Caco-2 (cell line): Measurements from ENCODE around the gene LAMB3. TPM values are rescaled to one million over a fixed set of nuclear protein-coding genes. Genes with fewer than 3 reads are reported as not detected.
A peak's percentile ranks its signal among the peaks of the same experiment; 100 is the strongest.

Source experiments
- BruUV-seq: library from RNA; stranded (reverse); fragments of 400-500 nt; replicated peaks from 2 replicates; lab custom pipeline; 2021; lab: Mats Ljungman, UMichigan
- CTCF ChIA-PET: fragments of 300-600 bp; sonication (Branson Sonifier 250); formaldehyde crosslinking; loops from one replicate; lab custom pipeline; 2022; ENCODE audit warnings: antibody characterized with exemption; lab: Charles Lee
- POLR2A ChIA-PET: fragments of 300-600 bp; sonication (Branson Sonifier 250); formaldehyde crosslinking; loops from one replicate; lab custom pipeline; 2022; ENCODE audit warnings: antibody characterized with exemption; lab: Charles Lee
- DNase-seq, 2 experiments: peaks; one replicate each; pipeline versions ENCODE4 v3.0.0 to v3.0.0-alpha.2; 2020 to 2022
- H3K27me3 ChIP-seq: replicated peaks from 2 replicates; pipeline ENCODE4 v1.6.0; 2011; ENCODE audit warnings: low read length; ENCODE audit not compliant: control insufficient read depth, insufficient read depth
- H3K36me3 ChIP-seq: 2 replicates; pipeline ENCODE4 v1.5.1; 2011; ENCODE audit warnings: low read length; ENCODE audit not compliant: control insufficient read depth, insufficient read depth
- H3K4me1 ChIP-seq: fragments of 250-450 bp; sonication (Bioruptor Pico); 2 replicates; pipeline ENCODE4 v1.5.1; 2020; ENCODE audit warnings: mild to moderate bottlenecking
- H3K4me3 ChIP-seq: 2 replicates; pipeline ENCODE4 v1.5.1; 2011; ENCODE audit warnings: low read depth, mild to moderate bottlenecking, control low read depth, low read length
- H3K9me3 ChIP-seq: fragments of 250-450 bp; sonication (Bioruptor Pico); 2 replicates; pipeline ENCODE4 v1.5.1; 2020; ENCODE audit warnings: mild to moderate bottlenecking, moderate library complexity
- H3K27ac Mint-ChIP-seq: one replicate; pipeline ENCODE4 v1.8.0; 2022; ENCODE audit warnings: mixed read lengths; ENCODE audit not compliant: unreplicated experiment
- H3K27me3 Mint-ChIP-seq: one replicate; pipeline ENCODE4 v1.8.0; 2022; ENCODE audit warnings: mixed read lengths; ENCODE audit not compliant: insufficient read depth, unreplicated experiment
- H3K36me3 Mint-ChIP-seq: one replicate; pipeline ENCODE4 v1.8.0; 2022; ENCODE audit warnings: mild to moderate bottlenecking, mixed read lengths; ENCODE audit not compliant: insufficient read depth, unreplicated experiment
- H3K4me1 Mint-ChIP-seq: one replicate; pipeline ENCODE4 v1.8.0; 2022; ENCODE audit warnings: low read depth, mixed read lengths; ENCODE audit not compliant: unreplicated experiment
- H3K4me3 Mint-ChIP-seq: one replicate; pipeline ENCODE4 v1.8.0; 2022; ENCODE audit warnings: mild to moderate bottlenecking, moderate library complexity, mixed read lengths; ENCODE audit not compliant: unreplicated experiment
- H3K9me3 Mint-ChIP-seq: one replicate; pipeline ENCODE4 v1.8.0; 2022; ENCODE audit warnings: mixed read lengths; ENCODE audit not compliant: unreplicated experiment
- CTCF ChIP-seq, 2 experiments: fragments of 200-600 bp in 1 of 2; IDR thresholded peaks; 1 replicate in 1 of 2; 2 replicates in 1 of 2; pipeline versions ENCODE4 v1.5.1 to v1.8.0; 2011 to 2022; ENCODE audit warnings: antibody characterized with exemption in 1 of 2, control low read depth in 1 of 2, inconsistent platforms in 1 of 2, low read depth in 1 of 2, low read length in 1 of 2, mild to moderate bottlenecking in 1 of 2, moderate library complexity in 1 of 2; ENCODE audit not compliant: insufficient read depth in 1 of 2, severe bottlenecking in 1 of 2, unreplicated experiment in 1 of 2
- intact Hi-C: fragments of 100-400 bp; cut with micrococcal nuclease; formaldehyde crosslinking; loops from one replicate; pipeline ENCODE4 v1.10.0; 2022; ENCODE audit not compliant: unreplicated experiment
- total RNA-seq: library from RNA; stranded (reverse); gene quantifications from 2 replicates; pipeline ENCODE4 v1.2.3, GENCODE V29; 2022

Gene LAMB3
- total RNA-seq, 1 experiment from 2014 or later, result 125 TPM

- ChIA-PET CTCF (interaction anchor here (0.5 to 2.1 kb wide), 12 partner anchors 9 to 1370 kb away, joined by 3 to 9 read pairs (median 4); no protein-coding TSS in a partner anchor), POLR2A (no interaction called here)
- Mint-ChIP-seq H3K4me3 (no peak overlapping the region), H3K9me3 (no peaks in the 10 kb centered on the region), H3K27me3 (peaks cover 13% of the 10 kb centered on the region), H3K27ac (no peak overlapping the region), H3K4me1 (peaks cover 6% of the 10 kb centered on the region), H3K36me3 (no peaks in the 10 kb centered on the region)
- Histone ChIP-seq H3K9me3 (no peaks in the 10 kb centered on the region), H3K27me3 (no peaks in the 10 kb centered on the region), H3K36me3 (no peaks in the 10 kb centered on the region), H3K4me3 (no peak overlapping the region), H3K4me1 (no peaks in the 10 kb centered on the region)
- no TSS peak for BruUV-seq
- DNase-seq, result peak; percentile 83 to 89
- intact Hi-C loops, result loop anchor here (1.0 to 2.0 kb wide), 4 partner anchors 26 to 171 kb away; no protein-coding TSS in a partner anchor
- TF ChIP-seq CTCF (IDR thresholded peaks at IDR 0.05; ENCODE audit: insufficient read depth in 1 of 2, low read depth in 1 of 2, low read length in 1 of 2, severe bottlenecking in 1 of 2, unreplicated experiment in 1 of 2), result peak; percentile 84 to 95
These were observed 75.6 kb downstream of the LAMB3 start for GRCh38 chr1:209576392-209577197.

- BruUV-seq, result no TSS peak
- no peaks in the 10 kb centered on the region for H3K36me3 Mint-ChIP-seq
- Histone ChIP-seq H3K27me3 (no peaks in the 10 kb centered on the region), H3K36me3 (no peaks in the 10 kb centered on the region), H3K4me1 (no peaks in the 10 kb centered on the region), H3K4me3 (no peak overlapping the region), H3K9me3 (no peaks in the 10 kb centered on the region)
- ChIA-PET POLR2A (no interaction called here), CTCF (no interaction called here)
- intact Hi-C loops, result no loop called here
- no peak for TF ChIP-seq CTCF (IDR thresholded peaks at IDR 0.05; ENCODE audit: insufficient read depth in 1 of 2, low read depth in 1 of 2, low read length in 1 of 2, severe bottlenecking in 1 of 2, unreplicated experiment in 1 of 2)
- H3K9me3 Mint-ChIP-seq, result no peaks in the 10 kb centered on the region
- DNase-seq, result no peak
- H3K27ac Mint-ChIP-seq, result no peak overlapping the region
- H3K4me1 Mint-ChIP-seq, result no peaks in the 10 kb centered on the region
- no peak overlapping the region for H3K4me3 Mint-ChIP-seq
- H3K27me3 Mint-ChIP-seq, result peaks cover 20% of the 10 kb centered on the region
These were observed 81.5 kb downstream of the LAMB3 start for GRCh38 chr1:209570743-209571142.

- H3K4me1 Mint-ChIP-seq, result no peaks in the 10 kb centered on the region
- ChIA-PET CTCF (interaction anchor here (0.6 to 1.4 kb wide), 13 partner anchors 9 to 362 kb away, joined by 3 to 9 read pairs (median 3); partner anchors contain the start of genes G0S2 and LAMB3), POLR2A (interaction anchor here (0.9 kb wide), 1 partner anchor 124 kb away, joined by 3 read pairs; no protein-coding TSS in a partner anchor)
- no TSS peak for BruUV-seq
- peak; percentile 75 for DNase-seq
- peak; percentile 85 to 91 for TF ChIP-seq CTCF (IDR thresholded peaks at IDR 0.05; ENCODE audit: insufficient read depth in 1 of 2, low read depth in 1 of 2, low read length in 1 of 2, severe bottlenecking in 1 of 2, unreplicated experiment in 1 of 2)
- H3K4me3 Mint-ChIP-seq, result no peak overlapping the region
- H3K4me3 ChIP-seq, result no peak overlapping the region
- peaks cover 18% of the 10 kb centered on the region for H3K27me3 Mint-ChIP-seq
- no peaks in the 10 kb centered on the region for H3K9me3 ChIP-seq
- H3K9me3 Mint-ChIP-seq, result no peaks in the 10 kb centered on the region
- H3K4me1 ChIP-seq, result no peaks in the 10 kb centered on the region
- no peaks in the 10 kb centered on the region for H3K36me3 ChIP-seq
- H3K36me3 Mint-ChIP-seq, result no peaks in the 10 kb centered on the region
- no peaks in the 10 kb centered on the region for H3K27me3 ChIP-seq
- H3K27ac Mint-ChIP-seq, result no peak overlapping the region
- intact Hi-C loops, result loop anchor here (1.0 to 5.0 kb wide), 4 partner anchors 42 to 177 kb away; no protein-coding TSS in a partner anchor
These were observed 82.6 kb downstream of the LAMB3 start for GRCh38 chr1:209569455-209570207.
